ENCODE measurements around the gene DGKQ.

Gene DGKQ

GRCh38 chr4:959338-960139 lies 13.8 kb downstream of the DGKQ start:
- Histone ChIP-seq H3K4me3 (ENCODE audit: insufficient read depth, low read depth, low read length) (no peak overlapping the region), H3K4me1 (ENCODE audit: control insufficient read depth, insufficient read depth, low read length) (no peaks in the 10 kb centered on the region), H3K27me3 (ENCODE audit: control insufficient read depth, insufficient read depth, low read length, poor library complexity, severe bottlenecking) (no peaks in the 10 kb centered on the region), H3K9me3 (ENCODE audit: control insufficient read depth, low read length) (no peaks in the 10 kb centered on the region), H3K27ac (ENCODE audit: insufficient read depth, low read depth, low read length, poor library complexity, severe bottlenecking) (no peak overlapping the region), H3K36me3 (ENCODE audit: control insufficient read depth, insufficient read depth, low read length) (no peaks in the 10 kb centered on the region)
- WGBS, 2 experiments: 90 to 92% methylated on average over 24 of the region's 24 CpGs

GRCh38 chr4:958696-959337 lies 14.6 kb downstream of the DGKQ start:
- H3K9me3 ChIP-seq (ENCODE audit: control insufficient read depth, low read length): no peaks in the 10 kb centered on the region
- no peak overlapping the region for H3K27ac ChIP-seq (ENCODE audit: insufficient read depth, low read depth, low read length, poor library complexity, severe bottlenecking)
- H3K4me1 ChIP-seq (ENCODE audit: control insufficient read depth, insufficient read depth, low read length): no peaks in the 10 kb centered on the region
- H3K4me3 ChIP-seq (ENCODE audit: insufficient read depth, low read depth, low read length): no peak overlapping the region
- 93% methylated on average over 17 of the region's 17 CpGs for WGBS, 2 experiments
- H3K36me3 ChIP-seq (ENCODE audit: control insufficient read depth, insufficient read depth, low read length): no peaks in the 10 kb centered on the region
- no peaks in the 10 kb centered on the region for H3K27me3 ChIP-seq (ENCODE audit: control insufficient read depth, insufficient read depth, low read length, poor library complexity, severe bottlenecking)

- 91 to 94% methylated on average over 17 of the region's 17 CpGs for WGBS, 2 experiments
- H3K4me1 ChIP-seq (ENCODE audit: control insufficient read depth, insufficient read depth, low read length): no peaks in the 10 kb centered on the region
- H3K27ac ChIP-seq (ENCODE audit: insufficient read depth, low read depth, low read length, poor library complexity, severe bottlenecking): no peak overlapping the region
- no peaks in the 10 kb centered on the region for H3K9me3 ChIP-seq (ENCODE audit: control insufficient read depth, low read length)
- H3K36me3 ChIP-seq (ENCODE audit: control insufficient read depth, insufficient read depth, low read length): no peaks in the 10 kb centered on the region
- H3K27me3 ChIP-seq (ENCODE audit: control insufficient read depth, insufficient read depth, low read length, poor library complexity, severe bottlenecking): no peaks in the 10 kb centered on the region
- H3K4me3 ChIP-seq (ENCODE audit: insufficient read depth, low read depth, low read length): no peak overlapping the region
These were observed 15.1 kb downstream of the DGKQ start for GRCh38 chr4:958314-958665.

GRCh38 chr4:957581-958313 lies 15.6 kb downstream of the DGKQ start:
- no peak overlapping the region for H3K4me3 ChIP-seq (ENCODE audit: insufficient read depth, low read depth, low read length)
- H3K36me3 ChIP-seq (ENCODE audit: control insufficient read depth, insufficient read depth, low read length): no peaks in the 10 kb centered on the region
- H3K4me1 ChIP-seq (ENCODE audit: control insufficient read depth, insufficient read depth, low read length): no peaks in the 10 kb centered on the region
- H3K27ac ChIP-seq (ENCODE audit: insufficient read depth, low read depth, low read length, poor library complexity, severe bottlenecking): no peak overlapping the region
- WGBS, 2 experiments: 94% methylated on average over 45 of the region's 45 CpGs
- H3K27me3 ChIP-seq (ENCODE audit: control insufficient read depth, insufficient read depth, low read length, poor library complexity, severe bottlenecking): no peaks in the 10 kb centered on the region
- no peaks in the 10 kb centered on the region for H3K9me3 ChIP-seq (ENCODE audit: control insufficient read depth, low read length)

GRCh38 chr4:957231-957580 lies 16.2 kb downstream of the DGKQ start:
- Histone ChIP-seq H3K27ac (ENCODE audit: insufficient read depth, low read depth, low read length, poor library complexity, severe bottlenecking) (no peak overlapping the region), H3K36me3 (ENCODE audit: control insufficient read depth, insufficient read depth, low read length) (no peaks in the 10 kb centered on the region), H3K4me3 (ENCODE audit: insufficient read depth, low read depth, low read length) (no peak overlapping the region), H3K4me1 (ENCODE audit: control insufficient read depth, insufficient read depth, low read length) (no peaks in the 10 kb centered on the region), H3K27me3 (ENCODE audit: control insufficient read depth, insufficient read depth, low read length, poor library complexity, severe bottlenecking) (no peaks in the 10 kb centered on the region), H3K9me3 (ENCODE audit: control insufficient read depth, low read length) (no peaks in the 10 kb centered on the region)
- 90 to 92% methylated on average over 8 of the region's 8 CpGs for WGBS, 2 experiments

- WGBS, 2 experiments: 89% methylated on average over 14 of the region's 14 CpGs
- no peaks in the 10 kb centered on the region for H3K27me3 ChIP-seq (ENCODE audit: control insufficient read depth, insufficient read depth, low read length, poor library complexity, severe bottlenecking)
- H3K9me3 ChIP-seq (ENCODE audit: control insufficient read depth, low read length): no peaks in the 10 kb centered on the region
- no peaks in the 10 kb centered on the region for H3K36me3 ChIP-seq (ENCODE audit: control insufficient read depth, insufficient read depth, low read length)
- no peak overlapping the region for H3K27ac ChIP-seq (ENCODE audit: insufficient read depth, low read depth, low read length, poor library complexity, severe bottlenecking)
- no peak overlapping the region for H3K4me3 ChIP-seq (ENCODE audit: insufficient read depth, low read depth, low read length)
- no peaks in the 10 kb centered on the region for H3K4me1 ChIP-seq (ENCODE audit: control insufficient read depth, insufficient read depth, low read length)
These were observed 16.7 kb downstream of the DGKQ start for GRCh38 chr4:956531-957230.

- Histone ChIP-seq H3K36me3 (ENCODE audit: control insufficient read depth, insufficient read depth, low read length) (no peaks in the 10 kb centered on the region), H3K4me1 (ENCODE audit: control insufficient read depth, insufficient read depth, low read length) (peaks cover 6% of the 10 kb centered on the region), H3K27me3 (ENCODE audit: control insufficient read depth, insufficient read depth, low read length, poor library complexity, severe bottlenecking) (no peaks in the 10 kb centered on the region), H3K4me3 (ENCODE audit: insufficient read depth, low read depth, low read length) (no peak overlapping the region), H3K27ac (ENCODE audit: insufficient read depth, low read depth, low read length, poor library complexity, severe bottlenecking) (no peak overlapping the region), H3K9me3 (ENCODE audit: control insufficient read depth, low read length) (no peaks in the 10 kb centered on the region)
- WGBS, 2 experiments: 85 to 87% methylated on average over 12 of the region's 12 CpGs
These were observed 17.4 kb downstream of the DGKQ start for GRCh38 chr4:955931-956381.

GRCh38 chr4:955161-955921 lies 18.0 kb downstream of the DGKQ start:
- WGBS, 2 experiments: 93 to 95% methylated on average over 33 of the region's 33 CpGs
- H3K4me3 ChIP-seq (ENCODE audit: insufficient read depth, low read depth, low read length): no peak overlapping the region
- no peaks in the 10 kb centered on the region for H3K36me3 ChIP-seq (ENCODE audit: control insufficient read depth, insufficient read depth, low read length)
- H3K9me3 ChIP-seq (ENCODE audit: control insufficient read depth, low read length): no peaks in the 10 kb centered on the region
- H3K4me1 ChIP-seq (ENCODE audit: control insufficient read depth, insufficient read depth, low read length): peaks cover 9% of the 10 kb centered on the region
- no peak overlapping the region for H3K27ac ChIP-seq (ENCODE audit: insufficient read depth, low read depth, low read length, poor library complexity, severe bottlenecking)
- H3K27me3 ChIP-seq (ENCODE audit: control insufficient read depth, insufficient read depth, low read length, poor library complexity, severe bottlenecking): no peaks in the 10 kb centered on the region

GRCh38 chr4:954211-955020 lies 19.0 kb downstream of the DGKQ start:
- 92 to 94% methylated on average over 17 of the region's 17 CpGs for WGBS, 2 experiments
- no peak overlapping the region for H3K4me3 ChIP-seq (ENCODE audit: insufficient read depth, low read depth, low read length)

More at GRCh38 chr4:954211-955020, 19.0 kb downstream of the DGKQ start:
- Histone ChIP-seq H3K27me3 (ENCODE audit: control insufficient read depth, insufficient read depth, low read length, poor library complexity, severe bottlenecking) (no peaks in the 10 kb centered on the region), H3K9me3 (ENCODE audit: control insufficient read depth, low read length) (no peaks in the 10 kb centered on the region), H3K27ac (ENCODE audit: insufficient read depth, low read depth, low read length, poor library complexity, severe bottlenecking) (no peak overlapping the region), H3K4me1 (ENCODE audit: control insufficient read depth, insufficient read depth, low read length) (peaks cover 9% of the 10 kb centered on the region), H3K36me3 (ENCODE audit: control insufficient read depth, insufficient read depth, low read length) (no peaks in the 10 kb centered on the region)

Data from ectodermal cell (in vitro differentiated cells).